GM21528 (cell line): ENCODE results near the gene ISG15.
"Not testable (repeated sequence)": the region's sequence is repeated elsewhere in the genome, so short reads cannot be mapped to it uniquely, and the experiment has no call there.

Experiments used
- ATAC-seq: cut with Tn5 transposase; IDR thresholded peaks from one replicate; pipeline ENCODE4 v1.9.1; 2021; ENCODE audit warnings: mild to moderate bottlenecking, moderate library complexity; ENCODE audit not compliant: unreplicated experiment, low FRiP score

The ISG15 gene

DNA sequence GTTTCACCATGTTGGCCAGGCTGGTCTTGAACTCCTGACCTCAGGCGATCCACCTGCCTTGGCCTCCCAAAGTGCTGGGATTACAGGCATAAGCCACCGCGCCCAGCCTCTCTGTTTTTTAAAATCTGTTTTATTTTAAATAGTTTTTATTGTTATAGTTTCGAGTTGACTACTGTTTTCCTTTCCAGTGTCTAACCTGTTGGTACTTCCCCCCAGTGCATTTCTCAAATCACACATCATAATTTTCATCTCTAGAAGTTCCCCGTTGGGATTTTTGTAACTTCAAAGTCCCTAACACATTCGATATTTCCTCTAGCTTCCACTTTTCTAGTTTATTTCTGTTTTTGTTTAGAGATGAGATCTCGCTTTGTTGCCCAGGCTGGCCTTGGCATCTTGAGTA is 20.9 kb upstream of the ISG15 start:
- no peak for ATAC-seq

DNA sequence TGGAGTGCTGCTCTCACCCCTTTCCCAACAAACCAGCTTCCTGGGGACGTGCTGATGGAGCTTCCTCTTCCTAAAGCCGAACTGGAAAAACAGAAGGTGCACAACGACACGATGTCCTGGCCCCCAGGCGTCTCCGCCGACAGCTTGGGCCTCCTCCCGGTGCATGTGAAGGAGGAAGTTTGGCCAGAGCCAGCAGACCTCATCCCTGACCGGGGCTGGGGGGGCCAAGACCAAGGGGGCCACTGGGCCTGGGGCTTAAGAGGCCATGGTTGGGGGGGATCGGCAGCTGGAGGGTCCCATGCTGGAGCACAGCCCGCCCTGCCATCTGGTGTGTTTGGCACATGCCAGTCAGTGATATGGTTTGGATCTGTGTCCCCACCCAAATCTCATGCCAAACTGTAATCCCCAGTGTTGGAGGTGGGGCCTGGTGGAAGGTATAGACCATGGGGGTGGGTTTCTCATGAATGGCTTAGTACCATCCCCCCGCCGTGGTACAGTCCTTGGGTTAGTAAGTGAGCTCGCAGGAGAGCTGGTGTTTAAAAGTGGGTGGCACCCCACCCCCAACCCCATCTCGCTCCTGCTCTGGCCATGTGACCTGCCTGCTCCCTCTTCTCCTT is 19.8 kb upstream of the ISG15 start:
- ATAC-seq = no peak

DNA sequence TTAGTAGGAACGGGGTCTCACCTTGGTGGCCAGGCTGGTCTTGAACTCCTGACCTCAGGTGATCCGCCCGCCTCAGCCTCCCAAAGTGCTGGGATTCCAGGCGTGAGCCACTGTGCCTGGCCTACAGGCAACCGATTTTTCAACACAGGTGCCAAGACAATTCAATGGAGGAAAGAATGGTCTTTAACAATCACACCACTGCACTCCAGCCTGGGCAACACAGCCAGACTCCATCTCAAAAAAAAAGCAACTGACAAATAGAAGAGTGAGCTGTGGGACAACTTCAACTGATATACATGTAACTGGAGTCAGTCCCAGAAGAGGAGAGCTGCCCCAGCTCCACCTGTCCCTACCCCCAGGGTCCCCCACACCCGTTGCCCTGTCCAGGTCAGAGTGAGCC is 18.8 kb upstream of the ISG15 start:
- not testable (repeated sequence) for ATAC-seq

DNA sequence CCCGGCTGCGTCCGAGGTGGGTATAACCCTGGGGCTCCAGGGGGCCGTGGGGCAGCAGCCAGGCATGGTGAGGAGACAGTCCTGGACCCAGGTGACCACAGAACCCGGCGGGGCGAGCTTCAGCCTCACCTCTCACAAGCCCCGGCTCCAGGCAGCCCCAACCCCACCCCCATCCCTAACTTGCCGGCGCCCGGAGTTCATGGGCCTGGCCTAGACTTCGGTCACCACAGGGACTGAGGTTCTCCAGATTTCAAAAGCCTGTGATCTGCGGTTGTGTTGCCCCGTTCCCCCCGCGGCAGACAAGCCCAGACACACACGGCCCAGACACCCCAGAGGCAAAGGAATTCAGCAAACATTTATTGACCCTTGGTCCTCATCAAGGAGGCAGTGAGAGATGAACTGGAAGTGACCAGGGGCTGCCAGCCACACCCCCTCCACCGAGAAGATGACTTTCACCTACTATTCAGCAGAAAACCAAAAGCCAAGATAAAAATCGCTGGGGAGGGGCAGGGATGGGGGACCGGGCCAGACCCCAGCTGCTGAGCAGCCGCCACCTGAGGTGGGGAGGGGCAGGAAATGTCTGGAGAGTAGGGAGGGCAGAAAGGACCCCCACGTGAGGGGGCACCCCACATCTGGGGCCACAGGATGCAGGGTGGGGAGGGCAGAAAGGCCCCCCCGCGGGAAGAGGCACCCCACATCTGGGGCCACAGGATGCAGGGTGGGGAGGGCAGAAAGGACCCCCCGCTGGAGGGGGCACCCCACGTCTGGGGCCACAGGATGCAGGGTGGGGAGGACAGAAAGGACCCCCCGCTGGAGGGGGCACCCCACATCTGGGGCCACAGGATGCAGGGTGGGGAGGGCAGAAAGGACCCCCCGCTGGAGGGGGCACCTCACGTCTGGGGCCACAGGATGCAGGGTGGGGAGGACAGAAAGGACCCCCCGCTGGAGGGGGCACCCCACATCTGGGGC is 17.3 kb upstream of the ISG15 start:
- ATAC-seq = no peak

DNA sequence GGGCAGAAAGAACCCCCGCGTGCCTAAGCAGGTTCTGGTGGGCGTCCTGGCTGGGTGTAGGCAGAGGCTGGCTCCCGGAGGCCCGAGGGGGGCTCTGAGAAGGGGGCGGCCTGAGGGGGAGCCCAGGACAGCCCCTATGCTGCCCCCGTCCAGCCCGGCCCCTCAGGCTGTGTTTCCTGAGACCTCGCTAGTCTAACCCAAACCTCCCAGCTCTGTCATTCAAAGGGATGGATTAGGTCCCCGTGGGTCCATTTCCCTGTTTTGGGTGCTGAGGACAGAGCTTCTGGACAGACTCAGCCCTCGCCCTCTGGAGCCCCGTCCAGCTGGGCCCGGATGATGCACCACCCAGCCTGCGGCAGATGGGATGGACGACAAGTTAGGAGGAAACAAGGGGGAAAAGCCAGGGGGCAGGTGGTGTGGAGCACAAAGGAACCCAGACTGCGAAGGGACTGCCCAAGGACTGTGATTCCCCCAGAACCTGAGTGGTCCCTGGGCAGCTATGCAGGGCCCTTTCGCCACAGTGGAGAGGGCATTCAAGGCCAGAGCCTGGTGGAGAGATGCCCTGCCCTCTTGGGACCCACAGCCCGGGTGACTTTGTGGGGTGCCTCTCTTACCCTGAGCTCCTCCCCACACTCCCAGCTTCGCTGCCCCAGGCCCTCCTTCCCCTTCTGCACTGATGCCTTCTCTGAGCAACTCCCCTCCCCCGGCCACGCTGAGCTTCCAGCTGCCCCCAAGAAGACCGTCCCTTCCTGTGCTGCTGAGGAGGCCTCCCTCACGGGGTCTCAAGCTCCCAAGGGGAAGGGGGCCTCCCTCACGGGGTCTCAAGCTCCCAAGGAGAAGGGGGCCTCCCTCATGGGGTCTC is 16.2 kb upstream of the ISG15 start:
- ATAC-seq = no peak

DNA sequence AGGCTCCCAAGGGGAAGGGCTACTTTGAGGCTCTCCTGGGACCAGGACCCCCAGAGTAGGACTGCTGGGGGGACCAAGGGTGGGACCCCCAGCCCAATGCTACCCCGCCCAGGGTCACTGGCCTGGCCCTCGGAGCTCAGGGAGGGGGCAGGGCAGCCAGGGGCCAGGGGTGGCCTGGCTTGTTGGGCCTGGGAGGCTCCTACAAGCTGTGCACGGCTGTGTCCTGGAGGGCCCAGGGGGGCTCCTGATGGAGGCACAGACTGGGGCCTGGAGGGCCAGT is 15.6 kb upstream of the ISG15 start:
- ATAC-seq = no peak

DNA sequence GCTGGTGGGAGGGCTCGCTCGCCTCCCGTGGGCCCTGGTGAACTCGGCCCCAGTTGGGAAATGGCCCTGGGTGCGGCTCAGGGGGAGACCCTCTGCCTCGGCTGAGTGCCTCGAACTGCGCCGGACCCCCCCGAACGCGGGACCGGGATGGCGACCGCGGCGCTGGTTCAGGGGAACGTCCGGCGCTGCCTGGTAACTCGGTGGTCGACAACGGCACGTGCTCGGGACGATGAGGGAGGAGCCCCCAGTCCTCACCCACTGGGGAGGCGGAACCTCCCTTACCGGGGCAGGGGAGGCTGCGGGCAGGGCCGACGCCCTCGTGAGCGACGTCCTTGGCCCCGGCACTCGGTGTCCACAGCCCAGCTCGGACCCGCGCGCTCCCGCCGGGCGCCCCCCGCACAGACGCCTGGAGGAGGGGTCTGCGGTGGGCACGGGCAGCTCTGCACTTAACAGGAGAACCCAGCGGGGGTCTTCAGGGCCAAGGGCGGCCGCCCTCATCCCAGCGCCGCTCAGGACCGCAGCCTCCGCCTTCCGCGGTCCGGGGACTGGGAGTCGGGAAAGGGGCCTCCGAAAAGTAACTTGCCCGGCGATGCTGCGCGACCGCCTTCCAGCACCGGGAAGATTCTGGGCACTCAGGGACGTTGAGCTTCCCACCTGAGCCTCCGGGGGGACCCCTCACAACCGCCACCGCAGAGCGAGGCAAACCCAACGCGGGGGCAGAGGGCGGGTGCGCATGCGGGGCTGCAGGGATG is 15.1 kb upstream of the ISG15 start:
- ATAC-seq = no peak

DNA sequence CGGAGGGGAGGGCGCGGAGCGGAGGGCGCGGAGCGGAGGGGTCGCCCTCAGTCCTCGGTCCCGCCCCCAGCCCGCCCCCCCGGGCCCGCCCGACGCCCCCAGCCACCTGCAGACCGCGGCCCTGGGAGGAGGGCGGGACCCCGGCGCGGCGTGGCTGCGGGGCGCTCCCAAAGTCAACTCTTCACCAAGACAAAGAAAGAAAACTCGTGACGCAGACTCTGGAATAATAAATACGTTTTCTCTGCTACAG is 14.6 kb upstream of the ISG15 start:
- ATAC-seq = no peak

DNA sequence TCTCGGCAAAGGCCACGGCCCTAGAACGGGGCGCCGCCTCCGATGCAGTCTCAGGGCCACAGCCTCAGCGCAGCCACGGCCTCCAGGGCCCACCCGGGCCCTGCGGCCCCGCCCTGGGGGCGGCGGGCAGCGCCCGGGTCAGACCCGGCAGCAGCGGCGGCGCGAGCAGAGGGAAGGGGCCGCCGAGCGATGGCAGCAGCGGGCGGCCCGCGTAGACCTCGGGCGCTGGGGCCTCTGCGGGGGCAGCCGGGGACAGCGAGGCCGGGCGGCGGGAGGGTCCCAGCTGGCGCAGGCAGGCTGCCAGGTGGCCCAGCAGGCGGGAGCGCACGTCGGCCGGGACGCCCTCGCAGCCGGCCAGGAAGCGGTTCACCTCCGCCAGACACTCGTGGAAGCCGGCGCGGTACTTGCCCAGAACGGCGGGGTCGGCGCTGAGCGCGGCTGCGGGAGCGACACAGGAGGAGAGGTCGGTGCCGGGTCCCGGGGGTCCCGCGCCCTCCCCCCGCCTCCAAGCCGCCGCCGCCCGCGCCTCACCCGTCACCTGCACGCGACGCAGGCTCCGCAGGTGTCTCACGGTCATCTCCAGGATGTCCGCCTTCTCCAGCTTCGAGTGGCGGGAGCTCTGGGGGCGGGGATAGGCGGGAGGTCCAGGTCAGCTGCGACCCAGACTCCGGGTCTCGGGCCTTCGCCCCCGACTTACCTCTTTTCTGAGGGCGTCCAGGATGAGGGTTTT is 14.1 kb upstream of the ISG15 start:
- no peak for ATAC-seq

DNA sequence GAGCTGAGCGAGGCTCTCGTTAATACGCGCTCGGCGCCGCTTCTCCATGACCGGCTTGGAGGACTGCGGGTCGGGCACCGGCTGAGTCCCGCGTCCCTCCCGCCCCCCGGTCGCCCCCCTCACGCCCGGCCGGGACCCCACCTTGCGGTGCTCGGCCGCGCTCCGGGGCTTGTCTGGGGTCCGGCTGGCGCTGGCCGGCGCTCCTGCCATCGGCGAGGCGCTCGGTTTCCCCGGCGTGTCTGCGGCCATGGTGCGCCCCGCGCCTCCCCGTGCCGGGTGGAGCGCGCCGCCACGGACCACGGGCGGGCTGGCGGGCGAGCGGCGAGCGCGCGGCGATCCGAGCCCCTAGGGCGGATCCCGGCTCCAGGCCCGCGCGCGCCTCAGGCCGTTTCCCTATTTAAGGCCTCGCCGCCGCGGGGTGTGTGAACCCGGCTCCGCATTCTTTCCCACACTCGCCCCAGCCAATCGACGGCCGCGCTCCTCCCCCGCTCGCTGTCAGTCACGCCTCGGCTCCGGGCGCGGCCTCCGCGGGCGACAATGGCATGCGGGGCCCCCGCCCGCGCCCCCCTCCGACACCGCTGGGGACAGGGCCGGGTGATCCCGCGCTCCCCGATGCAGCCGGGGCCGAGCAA is 13.5 kb upstream of the ISG15 start, which contains the start of gene HES4:
HES4 (minus strand) TSS at position 373 of the 632 bp plus-strand sequence; CDS start at position 249, 124 bp downstream.
- no peak for ATAC-seq

DNA sequence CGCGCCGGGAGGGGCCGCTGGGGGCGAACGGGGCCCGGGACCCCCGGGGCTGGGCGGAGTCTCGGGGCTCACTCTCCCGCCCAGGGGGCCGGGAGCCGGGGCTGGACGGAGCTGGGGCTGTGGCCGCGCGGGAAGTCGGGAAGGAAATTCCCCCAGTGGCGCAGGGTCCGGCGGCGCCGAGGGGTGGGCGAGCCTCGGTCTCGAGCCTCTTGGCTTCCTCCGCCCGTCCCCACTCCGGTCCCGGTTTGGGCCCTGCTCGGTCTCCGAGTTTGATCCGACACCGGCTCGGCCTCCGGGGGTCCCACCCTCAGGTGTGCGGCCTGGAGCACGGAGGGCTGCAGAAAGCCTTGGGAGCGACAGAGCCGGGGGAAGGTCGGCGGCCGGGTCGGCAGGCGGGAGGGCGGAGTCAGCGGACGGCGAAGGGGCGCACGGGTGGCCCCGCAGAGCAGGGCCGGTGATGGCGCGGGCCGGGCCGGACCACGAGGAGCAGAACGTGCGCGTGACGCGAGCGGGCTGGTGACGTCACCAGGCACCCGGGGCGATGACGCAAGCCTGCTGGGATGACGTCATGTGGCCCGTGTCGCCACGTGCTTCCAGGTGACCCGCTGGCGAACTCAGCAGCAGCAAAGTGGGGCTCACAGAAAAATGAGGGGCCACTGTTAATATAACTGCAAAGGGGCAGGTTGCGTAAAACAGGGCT is 12.8 kb upstream of the ISG15 start:
- no peak for ATAC-seq

DNA sequence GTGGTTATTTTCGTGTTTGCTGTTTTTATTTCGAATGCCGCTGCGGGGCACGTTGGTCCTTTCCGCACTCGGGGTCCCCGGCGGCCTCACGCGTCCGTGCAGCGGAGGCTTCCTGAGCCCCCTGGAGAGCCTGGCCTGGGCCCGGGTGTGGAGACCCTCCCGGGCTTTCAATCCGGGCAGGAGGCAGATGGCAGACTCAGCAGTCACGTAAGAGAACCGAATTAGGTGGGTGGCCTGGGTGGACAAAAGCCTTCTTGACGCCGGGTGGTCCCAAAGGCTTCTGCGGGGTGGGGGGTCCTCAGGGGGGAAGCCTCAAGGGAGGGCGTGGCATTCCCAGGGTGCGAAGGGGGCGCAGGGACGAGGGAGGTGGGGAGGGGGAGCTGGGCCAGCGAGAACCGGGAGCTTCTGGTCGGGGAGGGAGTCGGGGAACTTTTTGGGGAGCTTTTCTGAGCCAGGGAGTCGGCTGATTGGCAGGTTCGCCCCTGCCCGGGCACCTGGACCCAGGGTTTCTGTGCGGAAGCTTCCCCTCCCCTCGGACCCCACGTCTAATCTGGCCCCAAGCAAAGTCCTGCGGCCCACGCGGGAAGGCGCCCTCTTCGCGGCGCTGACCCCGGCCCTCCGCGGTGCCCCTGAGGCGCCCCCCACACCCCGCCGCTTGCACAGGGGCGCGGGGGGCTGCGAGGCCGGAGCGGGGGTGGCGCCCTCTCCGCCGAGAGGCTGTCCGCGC is 12.1 kb upstream of the ISG15 start:
- no peak for ATAC-seq

DNA sequence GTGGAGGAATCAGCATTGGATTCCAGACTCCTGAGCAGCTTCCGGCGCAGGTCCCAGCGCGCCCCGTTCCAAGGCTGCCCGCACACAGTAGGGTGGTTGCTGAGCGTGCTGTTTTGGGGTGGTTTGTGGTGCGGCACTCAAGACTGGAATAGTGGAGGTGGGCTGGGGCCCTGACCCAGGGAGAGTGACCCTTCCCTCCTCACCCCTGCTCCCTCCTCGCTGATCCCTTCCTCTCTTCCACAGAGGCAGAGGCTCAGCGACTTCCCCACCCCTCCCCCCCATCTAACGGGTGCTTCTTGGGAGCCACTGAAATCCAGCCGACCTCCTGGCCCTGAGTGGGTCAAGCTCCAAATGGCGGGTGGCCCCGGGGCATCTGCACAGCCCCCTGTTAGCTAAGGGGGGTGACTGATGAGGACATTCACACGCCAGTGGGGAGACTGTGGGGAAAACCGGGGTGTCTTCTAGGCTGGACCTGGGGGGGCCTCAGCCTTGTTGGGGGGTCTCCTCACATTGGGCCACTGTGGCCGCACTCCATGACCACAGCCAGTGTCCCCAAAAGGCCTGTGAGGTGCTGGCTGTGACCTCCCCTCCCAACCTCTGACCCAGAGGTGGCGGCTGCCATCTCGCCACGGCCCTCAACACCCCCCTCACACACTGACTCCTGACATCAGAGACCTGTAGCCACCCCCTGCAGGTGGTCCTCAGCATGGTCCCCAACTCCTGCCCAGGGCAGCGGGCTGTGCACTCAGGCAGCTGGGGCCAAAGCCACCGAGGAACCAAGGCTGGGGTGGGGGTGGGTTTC is 9.5 kb upstream of the ISG15 start:
- no peak for ATAC-seq

DNA sequence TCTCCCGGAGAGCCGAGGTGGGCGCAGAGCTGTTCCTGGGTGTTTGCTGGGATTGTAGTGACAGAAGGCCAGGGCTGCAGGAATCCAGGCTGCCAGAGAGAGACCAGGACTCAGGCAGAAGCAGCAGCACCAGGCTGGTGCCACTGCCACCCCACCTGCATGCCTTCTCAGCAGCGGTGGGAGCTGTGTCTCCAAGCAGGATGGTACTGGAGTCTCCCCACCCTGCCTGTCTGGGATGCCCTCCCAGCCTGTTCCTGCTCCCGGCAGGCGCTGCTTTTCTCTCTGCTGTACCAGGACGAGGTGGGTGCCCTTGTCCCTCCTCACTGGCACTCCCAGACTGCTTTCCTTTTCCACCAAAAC is 8.9 kb upstream of the ISG15 start:
- no peak for ATAC-seq

DNA sequence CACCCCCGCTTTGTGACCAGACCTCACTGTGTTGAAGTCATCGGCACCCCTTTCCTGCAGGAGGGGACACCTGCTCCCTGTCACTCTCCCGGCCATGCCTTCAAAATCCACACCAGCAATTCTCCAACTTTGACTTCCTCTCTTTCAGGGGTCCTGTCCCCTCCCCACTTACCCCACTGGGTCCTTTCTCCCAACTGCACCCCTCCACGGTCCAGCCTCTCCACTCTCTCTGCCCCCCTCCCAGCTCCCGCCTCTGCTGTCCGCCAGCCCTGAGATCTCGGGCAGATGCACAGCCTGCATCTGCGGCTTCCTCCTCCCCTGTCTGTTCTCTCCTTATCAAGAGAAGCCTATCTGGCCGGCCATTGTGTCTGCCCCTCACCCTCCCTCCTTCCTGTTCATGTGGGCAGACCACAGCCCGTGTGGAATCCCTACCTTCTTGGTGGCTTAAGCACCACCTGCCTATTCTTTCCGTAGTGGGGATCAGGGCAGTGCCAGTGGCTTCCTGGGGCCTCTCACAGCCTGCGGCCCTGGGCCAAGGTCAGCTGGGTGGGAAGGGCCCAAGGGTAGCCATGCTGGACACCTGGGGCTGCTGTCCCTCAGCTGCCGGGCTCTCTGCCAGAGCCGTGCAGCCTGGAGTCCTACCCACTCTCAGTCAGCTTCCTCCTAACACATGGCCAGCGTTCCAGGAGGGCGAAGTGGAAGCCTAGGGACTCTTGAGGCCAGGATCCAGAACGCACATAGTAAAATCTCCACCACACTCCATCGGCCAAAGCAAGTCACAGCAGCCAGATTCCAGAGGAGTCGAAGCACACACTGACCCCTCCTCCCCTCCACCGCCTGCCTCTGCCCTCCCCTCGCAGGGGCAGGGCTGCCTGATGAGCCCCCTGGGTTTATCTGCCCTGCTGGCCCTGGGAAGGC is 8.3 kb upstream of the ISG15 start:
- no peak for ATAC-seq

DNA sequence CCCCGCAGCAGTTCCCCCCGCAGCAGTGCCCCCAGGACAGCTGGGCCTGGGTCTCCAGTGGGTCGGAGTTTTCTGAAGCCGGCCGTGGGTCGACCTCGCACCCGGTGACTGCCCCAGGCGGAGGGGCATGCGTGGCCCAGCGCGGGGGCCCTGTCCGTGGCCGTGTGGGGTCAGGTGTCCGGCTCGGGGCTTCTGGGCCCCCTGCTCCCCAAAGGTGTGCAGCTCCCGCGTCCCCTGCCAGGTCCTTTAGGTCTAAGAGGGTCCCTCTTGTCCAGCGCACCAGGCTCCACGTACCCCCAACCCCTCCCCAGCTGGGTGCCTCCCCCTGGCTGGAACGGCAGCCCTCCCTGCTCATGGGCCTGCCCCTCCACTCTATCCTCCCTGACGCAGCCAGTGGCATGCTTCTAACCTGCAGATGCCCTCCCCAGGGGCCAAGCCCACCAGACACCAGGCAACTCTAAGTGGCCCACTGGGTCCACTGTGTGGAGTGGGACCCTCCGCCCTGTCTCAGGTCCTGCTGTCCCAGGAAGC is 7.5 kb upstream of the ISG15 start:
- no peak for ATAC-seq
